ENCODE results near the gene ENGASE.

ENGASE gene

GRCh38 chr17:79078476-79079190 is 4.0 kb downstream of the ENGASE start:
- DNase-seq (ENCODE audit: low spot score): no peak
- 0 out of 2 replicates have a peak overlapping the region, but pooled peaks have one; percentile 3 for H3K27ac ChIP-seq
- CTCF ChIA-PET: interaction anchor here (0.5 to 1.2 kb wide), 3 partner anchors 9 to 191 kb away, joined by 3 to 4 read pairs (median 3); no protein-coding TSS in a partner anchor
- no peak for TF ChIP-seq CTCF (conservative IDR thresholded peaks at IDR 0.05; ENCODE audit: low read depth)
- POLR2A ChIA-PET (ENCODE audit: low non-redundant PET): no interaction called here

GRCh38 chr17:79079421-79080200 is 5.0 kb downstream of the ENGASE start:
- CTCF ChIA-PET: interaction anchor here (0.6 to 1.2 kb wide), 3 partner anchors 8 to 34 kb away, joined by 3 to 4 read pairs (median 4); no protein-coding TSS in a partner anchor
- no peak for DNase-seq (ENCODE audit: low spot score)
- POLR2A ChIA-PET (ENCODE audit: low non-redundant PET): no interaction called here
- H3K27ac ChIP-seq: no peak overlapping the region; the same call in 1 of the 2 replicates
- TF ChIP-seq CTCF (conservative IDR thresholded peaks at IDR 0.05; ENCODE audit: low read depth): no peak

- POLR2A ChIA-PET (ENCODE audit: low non-redundant PET): no interaction called here
- CTCF ChIA-PET: interaction anchor here (0.6 kb wide), 1 partner anchor 60 kb away, joined by 7 read pairs; no protein-coding TSS in a partner anchor
- no peak for DNase-seq (ENCODE audit: low spot score)
- H3K27ac ChIP-seq: peak overlapping the region; percentile 0; the same call in 1 of the 2 replicates
- TF ChIP-seq CTCF (conservative IDR thresholded peaks at IDR 0.05; ENCODE audit: low read depth): no peak
Measured at GRCh38 chr17:79080349-79080748, 5.7 kb downstream of the ENGASE start.

GRCh38 chr17:79080761-79081290 is 6.2 kb downstream of the ENGASE start:
- ChIA-PET CTCF (interaction anchor here (0.6 kb wide), 1 partner anchor 61 kb away, joined by 7 read pairs; no protein-coding TSS in a partner anchor), POLR2A (ENCODE audit: low non-redundant PET) (no interaction called here)
- no peak for DNase-seq (ENCODE audit: low spot score)
- no peak for TF ChIP-seq CTCF (conservative IDR thresholded peaks at IDR 0.05; ENCODE audit: low read depth)
- 0 out of 2 replicates have a peak overlapping the region, but pooled peaks have one; percentile 0 for H3K27ac ChIP-seq

- POLR2A ChIA-PET (ENCODE audit: low non-redundant PET): no interaction called here
- CTCF ChIA-PET: interaction anchor here (0.6 to 4.4 kb wide), 8 partner anchors 8 to 62 kb away, joined by 3 to 26 read pairs (median 4); no protein-coding TSS in a partner anchor
- no peak overlapping the region for H3K27ac ChIP-seq
- TF ChIP-seq CTCF (conservative IDR thresholded peaks at IDR 0.05; ENCODE audit: low read depth): no peak
- no peak for DNase-seq (ENCODE audit: low spot score)
Measured at GRCh38 chr17:79081571-79082276, 7.1 kb downstream of the ENGASE start.
